ENCODE data around the gene FTSJ3.

The FTSJ3 gene

GRCh38 chr17:63786117-63786516, 41.3 kb downstream of the FTSJ3 start:
- DNase-seq: no peak

GRCh38 chr17:63785556-63785955, 41.9 kb downstream of the FTSJ3 start:
- no peak for DNase-seq

- DNase-seq: no peak
These were observed 43.9 kb downstream of the FTSJ3 start for GRCh38 chr17:63783522-63783921.

GRCh38 chr17:63780928-63781327, 46.5 kb downstream of the FTSJ3 start:
- no peak for DNase-seq

GRCh38 chr17:63780507-63780906, 47.0 kb downstream of the FTSJ3 start:
- no peak for DNase-seq

- DNase-seq: no peak
These were observed 52.0 kb downstream of the FTSJ3 start for GRCh38 chr17:63775420-63775819.

GRCh38 chr17:63774969-63775265, 52.5 kb downstream of the FTSJ3 start:
- no peak for DNase-seq

GRCh38 chr17:63774141-63774968, 53.1 kb downstream of the FTSJ3 start, which contains the start of gene DDX42:
TSS of gene DDX42 (plus strand) at chr17:63774170. CDS start at chr17:63787050, 12,880 bp downstream.
- peak; percentile 24 for DNase-seq

- peak; percentile 99 for DNase-seq
These were observed 54.0 kb downstream of the FTSJ3 start, which contains the start of gene CCDC47 for GRCh38 chr17:63773272-63774140. TSS of gene CCDC47 (minus strand) at chr17:63773597. CDS start at chr17:63766175, 7,422 bp downstream.

GRCh38 chr17:63772801-63773271, 54.6 kb downstream of the FTSJ3 start:
- no peak for DNase-seq
